DOHH2 (cell line): ENCODE measurements around the gene PPM1H.

ENCODE experiments used
- CTCF ChIP-seq: fragments of 200-600 bp; sonication (generic); IDR thresholded peaks from one replicate; pipeline ENCODE4 v1.5.1; 2014; ENCODE audit warnings: antibody characterized with exemption, mild to moderate bottlenecking, low read depth, low read length; ENCODE audit not compliant: poor library complexity, severe bottlenecking
- EZH2phosphoT487 ChIP-seq: fragments of 200-600 bp; sonication (generic); IDR thresholded peaks from 2 replicates; pipeline ENCODE4 v1.6.1; 2017; ENCODE audit warnings: borderline replicate concordance, mild to moderate bottlenecking, antibody characterized with exemption, low read length, moderate library complexity, mixed read lengths

GRCh38 chr12:62668782-62669181, 266.2 kb downstream of the PPM1H start:
- TF ChIP-seq CTCF, result no peak
- TF ChIP-seq EZH2phosphoT487, result no peak
